Measurements from ENCODE around the gene EYA2.
"Not testable (repeated sequence)": the region's sequence is repeated elsewhere in the genome, so short reads cannot be mapped to it uniquely, and the experiment has no call there.

EYA2 gene

GRCh38 chr20:47156301-47157137 lies 261.9 kb downstream of the EYA2 start:
- DNase-seq = no peak

GRCh38 chr20:47159166-47159565 lies 264.5 kb downstream of the EYA2 start:
- no peak for DNase-seq

- no peak for DNase-seq
These were observed 265.6 kb downstream of the EYA2 start for GRCh38 chr20:47160240-47160639.

- no peak for DNase-seq
These were observed 266.3 kb downstream of the EYA2 start for GRCh38 chr20:47160992-47161391.

- DNase-seq = no peak
These were observed 266.8 kb downstream of the EYA2 start for GRCh38 chr20:47161411-47161810.

GRCh38 chr20:47164140-47164539 lies 269.5 kb downstream of the EYA2 start:
- no peak for DNase-seq

- no peak for DNase-seq
These were observed 270.8 kb downstream of the EYA2 start for GRCh38 chr20:47165376-47165865.

GRCh38 chr20:47167846-47168245 lies 273.2 kb downstream of the EYA2 start:
- no peak for DNase-seq

GRCh38 chr20:47172579-47172978 lies 277.9 kb downstream of the EYA2 start:
- DNase-seq = no peak

- DNase-seq = no peak
These were observed 279.1 kb downstream of the EYA2 start for GRCh38 chr20:47173596-47174216.

GRCh38 chr20:47174456-47175243 lies 280.0 kb downstream of the EYA2 start:
- DNase-seq = no peak

GRCh38 chr20:47175493-47175892 lies 280.9 kb downstream of the EYA2 start:
- DNase-seq = no peak

- DNase-seq = not testable (repeated sequence)
These were observed 281.6 kb downstream of the EYA2 start for GRCh38 chr20:47176217-47176616.

GRCh38 chr20:47178277-47178676 lies 283.6 kb downstream of the EYA2 start:
- no peak for DNase-seq

GRCh38 chr20:47178851-47179250 lies 284.2 kb downstream of the EYA2 start:
- DNase-seq = no peak

- DNase-seq = no peak
These were observed 284.6 kb downstream of the EYA2 start for GRCh38 chr20:47179267-47179666.

GRCh38 chr20:47181056-47181862 lies 286.6 kb downstream of the EYA2 start:
- no peak for DNase-seq

GRCh38 chr20:47183367-47183766 lies 288.7 kb downstream of the EYA2 start:
- DNase-seq = no peak

- no peak for DNase-seq
These were observed 293.0 kb downstream of the EYA2 start for GRCh38 chr20:47187450-47188195.

GRCh38 chr20:47188540-47188939 lies 293.9 kb downstream of the EYA2 start:
- DNase-seq = no peak

GRCh38 chr20:47189060-47189459 lies 294.4 kb downstream of the EYA2 start:
- no peak for DNase-seq
